Peyer's patch (tissue), 4 donors: ENCODE data around the gene KMT2E.

Source experiments
- POLR2A ChIP-seq, 2 donors: fragments of 450-650 bp; IDR thresholded peaks; one replicate each; pipeline ENCODE4 v1.5.1; 2017; ENCODE audit warnings: antibody characterized with exemption in 2 of 2, mild to moderate bottlenecking in 2 of 2, moderate library complexity in 2 of 2
- TF ChIP-seq, protein P1 (sequence below), 6 experiments: fragments of 450-650 bp in 4 of 6; fragments of 200-600 bp in 2 of 6; sonication (generic) in 1 of 6; IDR thresholded peaks; one replicate each; pipeline ENCODE4 v1.5.1; 2017 to 2019; ENCODE audit warnings: antibody characterized with exemption in 6 of 6, mild to moderate bottlenecking in 3 of 6, moderate library complexity in 1 of 6

DNA sequence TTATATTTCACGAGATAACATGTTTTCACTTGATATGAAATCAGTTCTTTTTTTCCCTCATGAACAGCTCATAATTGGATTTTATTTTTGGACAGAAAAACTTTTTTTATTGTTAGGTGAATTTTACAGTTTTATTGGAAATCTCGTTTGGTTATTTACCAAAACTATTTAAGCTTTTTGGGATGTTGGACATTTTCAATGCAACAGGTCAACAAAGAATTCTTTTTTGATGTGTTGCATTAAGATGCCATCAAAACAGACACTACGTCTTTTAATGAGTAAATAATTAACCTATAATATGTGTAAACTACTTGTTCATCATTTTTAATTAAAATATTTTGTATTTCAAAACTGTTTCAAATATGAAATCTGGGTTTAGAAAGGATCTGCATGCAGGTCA lies 5.3 kb downstream of the KMT2E start:
- TF ChIP-seq, protein P1, sequence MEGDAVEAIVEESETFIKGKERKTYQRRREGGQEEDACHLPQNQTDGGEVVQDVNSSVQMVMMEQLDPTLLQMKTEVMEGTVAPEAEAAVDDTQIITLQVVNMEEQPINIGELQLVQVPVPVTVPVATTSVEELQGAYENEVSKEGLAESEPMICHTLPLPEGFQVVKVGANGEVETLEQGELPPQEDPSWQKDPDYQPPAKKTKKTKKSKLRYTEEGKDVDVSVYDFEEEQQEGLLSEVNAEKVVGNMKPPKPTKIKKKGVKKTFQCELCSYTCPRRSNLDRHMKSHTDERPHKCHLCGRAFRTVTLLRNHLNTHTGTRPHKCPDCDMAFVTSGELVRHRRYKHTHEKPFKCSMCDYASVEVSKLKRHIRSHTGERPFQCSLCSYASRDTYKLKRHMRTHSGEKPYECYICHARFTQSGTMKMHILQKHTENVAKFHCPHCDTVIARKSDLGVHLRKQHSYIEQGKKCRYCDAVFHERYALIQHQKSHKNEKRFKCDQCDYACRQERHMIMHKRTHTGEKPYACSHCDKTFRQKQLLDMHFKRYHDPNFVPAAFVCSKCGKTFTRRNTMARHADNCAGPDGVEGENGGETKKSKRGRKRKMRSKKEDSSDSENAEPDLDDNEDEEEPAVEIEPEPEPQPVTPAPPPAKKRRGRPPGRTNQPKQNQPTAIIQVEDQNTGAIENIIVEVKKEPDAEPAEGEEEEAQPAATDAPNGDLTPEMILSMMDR (IDR thresholded peaks at IDR 0.05) = no peak
- no peak for TF ChIP-seq POLR2A (IDR thresholded peaks at IDR 0.05)
